Activated CD4-positive, alpha-beta memory T cell treated with anti-CD3 and anti-CD28 coated beads for 36 hours (primary cell): Measurements from ENCODE around the gene CNOT10. TPM values are rescaled to one million over a fixed set of nuclear protein-coding genes. Genes with fewer than 3 reads are reported as not detected.
"Not testable (repeated sequence)": the region's sequence is repeated elsewhere in the genome, so short reads cannot be mapped to it uniquely, and the experiment has no call there.

Experiments used
- CTCF ChIA-PET: fragments of 350-600 bp; sonication (Branson Sonifier 250); formaldehyde crosslinking; loops from one replicate; lab custom pipeline; 2021; ENCODE audit warnings: antibody characterized with exemption, inconsistent platforms; lab: Charles Lee
- POLR2A ChIA-PET: fragments of 350-600 bp; sonication (Branson Sonifier 250); formaldehyde crosslinking; loops from one replicate; lab custom pipeline; 2021; ENCODE audit warnings: antibody characterized with exemption; lab: Charles Lee
- DNase-seq: peaks from one replicate; pipeline ENCODE4 v3.0.0-alpha.2; 2020
- H3K27ac Mint-ChIP-seq: one replicate; pipeline ENCODE4 v1.8.0; 2021; ENCODE audit warnings: mixed read lengths
- H3K27me3 Mint-ChIP-seq: one replicate; pipeline ENCODE4 v1.8.0; 2021; ENCODE audit warnings: mixed read lengths
- H3K36me3 Mint-ChIP-seq: one replicate; pipeline ENCODE4 v1.8.0; 2021; ENCODE audit warnings: mixed read lengths
- H3K4me1 Mint-ChIP-seq: one replicate; pipeline ENCODE4 v1.8.0; 2021; ENCODE audit warnings: low read depth, mixed read lengths
- H3K4me3 Mint-ChIP-seq: one replicate; pipeline ENCODE4 v1.8.0; 2021; ENCODE audit warnings: mild to moderate bottlenecking, mixed read lengths
- H3K9me3 Mint-ChIP-seq: one replicate; pipeline ENCODE4 v1.8.0; 2021; ENCODE audit warnings: mixed read lengths
- intact Hi-C: fragments of 100-400 bp; cut with micrococcal nuclease; formaldehyde crosslinking; loops from one replicate; pipeline ENCODE4 v1.15.1; 2023
- total RNA-seq, 2 experiments: library from RNA; stranded (reverse); gene quantifications; one replicate each; pipeline ENCODE4 v1.2.3, GENCODE V29; 2021

CNOT10 gene
- total RNA-seq, 2 experiments from 2014 or later, result 52.4 to 54.7 TPM

DNA sequence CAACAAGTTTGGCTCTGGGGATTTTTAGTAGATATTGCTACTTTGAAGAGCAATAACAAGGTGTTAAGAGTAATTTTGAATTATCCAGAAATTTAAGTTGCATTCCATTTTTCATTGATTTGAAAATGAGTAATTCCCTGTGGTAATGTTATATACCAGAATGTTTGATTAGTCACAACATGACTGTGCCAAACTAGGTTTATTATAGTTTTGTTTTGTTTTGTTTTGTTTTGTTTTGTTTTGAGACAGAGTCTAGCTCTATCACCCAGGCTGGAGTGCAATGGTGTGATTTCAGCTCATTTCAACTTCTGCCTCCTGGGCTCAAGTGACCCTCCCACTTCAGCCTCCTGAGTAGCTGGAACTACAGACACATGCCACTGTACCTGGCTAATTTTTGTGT, 40.7 kb downstream of the CNOT10 start:
- peaks cover 24% of the 10 kb centered on the region for H3K36me3 Mint-ChIP-seq
- no peak overlapping the region for H3K4me3 Mint-ChIP-seq
- H3K4me1 Mint-ChIP-seq, result no peaks in the 10 kb centered on the region
- H3K9me3 Mint-ChIP-seq, result no peaks in the 10 kb centered on the region
- no peak overlapping the region for H3K27ac Mint-ChIP-seq
- intact Hi-C loops, result no loop called here
- ChIA-PET CTCF (no interaction called here), POLR2A (no interaction called here)
- H3K27me3 Mint-ChIP-seq, result no peaks in the 10 kb centered on the region
- DNase-seq, result no peak

DNA sequence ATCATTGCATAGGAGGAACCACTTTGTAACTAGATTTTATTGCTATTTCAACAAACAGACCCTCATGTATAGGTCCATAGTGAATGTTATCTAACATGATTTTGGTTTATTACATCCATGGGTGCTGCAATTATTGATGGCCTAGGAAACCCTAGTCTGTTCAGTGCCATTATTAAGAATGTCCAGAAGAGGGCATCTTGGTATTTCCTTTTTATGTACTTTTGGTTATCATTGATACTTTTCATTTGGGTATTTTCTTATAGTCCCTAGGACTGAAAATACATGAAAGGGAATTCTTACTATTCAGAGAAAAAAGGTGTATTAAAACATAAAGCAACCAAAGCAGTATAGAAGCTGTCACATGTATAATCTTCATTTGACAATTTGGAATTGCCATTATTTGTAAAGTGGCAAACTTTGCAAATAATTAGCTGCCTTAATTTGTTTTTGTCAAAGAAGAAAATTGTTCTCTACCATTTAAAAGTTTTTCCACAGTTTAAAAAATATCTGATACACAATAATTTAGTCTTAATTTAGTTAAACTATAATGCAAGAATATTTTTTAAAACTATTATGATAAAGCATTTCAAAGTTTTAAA, 48.7 kb downstream of the CNOT10 start:
- ChIA-PET POLR2A (no interaction called here), CTCF (interaction anchor here (0.7 to 1.1 kb wide), 6 partner anchors 19 to 208 kb away, joined by 3 to 6 read pairs (median 4); no protein-coding TSS in a partner anchor)
- intact Hi-C loops, result loop anchor here (1.0 to 10.0 kb wide), 2 partner anchors 171 to 201 kb away; no protein-coding TSS in a partner anchor
- H3K4me3 Mint-ChIP-seq, result no peak overlapping the region
- H3K27me3 Mint-ChIP-seq, result no peaks in the 10 kb centered on the region
- DNase-seq, result no peak
- H3K9me3 Mint-ChIP-seq, result no peaks in the 10 kb centered on the region
- H3K27ac Mint-ChIP-seq, result no peak overlapping the region
- no peaks in the 10 kb centered on the region for H3K4me1 Mint-ChIP-seq
- H3K36me3 Mint-ChIP-seq, result peaks cover 17% of the 10 kb centered on the region

DNA sequence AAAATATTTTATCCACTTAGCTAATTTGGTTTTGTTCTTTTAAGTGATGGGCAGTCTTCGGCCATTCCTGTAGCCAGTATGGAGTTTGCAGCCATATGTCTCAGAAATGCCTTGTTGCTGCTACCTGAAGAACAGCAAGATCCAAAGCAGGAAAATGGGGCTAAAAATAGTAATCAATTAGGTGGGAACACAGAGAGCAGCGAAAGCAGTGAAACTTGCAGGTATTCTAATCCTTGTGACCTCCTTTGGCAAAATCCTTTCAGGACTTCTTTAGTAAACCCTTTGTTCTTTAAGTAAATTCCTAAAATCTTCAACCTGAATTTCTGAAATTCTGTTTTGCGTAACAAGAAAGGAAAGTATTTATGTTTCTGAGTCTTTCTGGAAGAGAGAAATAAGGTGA, 49.8 kb downstream of the CNOT10 start:
- no peak overlapping the region for H3K4me3 Mint-ChIP-seq
- POLR2A ChIA-PET, result no interaction called here
- H3K27ac Mint-ChIP-seq, result no peak overlapping the region
- H3K36me3 Mint-ChIP-seq, result peaks cover 20% of the 10 kb centered on the region
- intact Hi-C loops, result loop anchor here (10.0 kb wide), 1 partner anchor 170 kb away; no protein-coding TSS in a partner anchor
- H3K9me3 Mint-ChIP-seq, result no peaks in the 10 kb centered on the region
- CTCF ChIA-PET, result interaction anchor here (1.0 to 3.0 kb wide), 3 partner anchors 18 to 169 kb away, joined by 3 to 10 read pairs (median 4); no protein-coding TSS in a partner anchor
- H3K27me3 Mint-ChIP-seq, result no peaks in the 10 kb centered on the region
- no peaks in the 10 kb centered on the region for H3K4me1 Mint-ChIP-seq
- no peak for DNase-seq

- H3K27me3 Mint-ChIP-seq, H3K27ac Mint-ChIP-seq, H3K4me1 Mint-ChIP-seq, CTCF ChIA-PET, H3K9me3 Mint-ChIP-seq, H3K4me3 Mint-ChIP-seq, DNase-seq, POLR2A ChIA-PET, intact Hi-C loops: not testable (repeated sequence)
- H3K36me3 Mint-ChIP-seq, result peaks cover 17% of the 10 kb centered on the region
Measured at GRCh38 chr3:32743470-32743869, 58.5 kb downstream of the CNOT10 start.

DNA sequence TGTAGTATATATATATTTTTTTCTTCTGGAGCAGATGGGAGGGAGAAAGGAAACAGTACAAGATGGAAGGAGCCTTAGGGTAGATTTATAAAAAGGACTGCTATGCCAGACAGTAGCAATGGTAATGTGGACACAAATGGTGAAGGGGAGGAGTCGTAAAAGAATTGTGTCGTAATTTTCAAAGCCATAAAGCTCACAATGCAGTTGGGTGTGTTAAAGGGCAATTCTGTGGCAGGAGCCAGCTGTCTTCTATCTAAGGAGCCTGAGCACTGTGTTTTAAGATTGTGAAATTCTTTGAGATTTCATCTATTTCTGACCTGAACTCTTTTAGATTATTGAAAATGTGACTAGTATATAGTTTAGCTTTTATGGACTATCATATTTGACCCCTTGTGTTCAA, 58.9 kb downstream of the CNOT10 start:
- Mint-ChIP-seq H3K9me3 (no peaks in the 10 kb centered on the region), H3K4me3 (no peak overlapping the region), H3K36me3 (peaks cover 14% of the 10 kb centered on the region), H3K27me3 (no peaks in the 10 kb centered on the region), H3K27ac (no peak overlapping the region), H3K4me1 (no peaks in the 10 kb centered on the region)
- DNase-seq, result no peak
- ChIA-PET POLR2A (no interaction called here), CTCF (no interaction called here)
- intact Hi-C loops, result no loop called here

- POLR2A ChIA-PET, result no interaction called here
- Mint-ChIP-seq H3K9me3 (no peaks in the 10 kb centered on the region), H3K27me3 (no peaks in the 10 kb centered on the region), H3K4me1 (no peaks in the 10 kb centered on the region), H3K36me3 (peaks cover 12% of the 10 kb centered on the region), H3K4me3 (no peak overlapping the region), H3K27ac (no peak overlapping the region)
- CTCF ChIA-PET, result no interaction called here
- no peak for DNase-seq
- intact Hi-C loops, result no loop called here
Measured at GRCh38 chr3:32751377-32751776, 66.4 kb downstream of the CNOT10 start.

- Mint-ChIP-seq H3K4me1 (peaks cover 4% of the 10 kb centered on the region), H3K4me3 (no peak overlapping the region), H3K27ac (no peak overlapping the region), H3K27me3 (no peaks in the 10 kb centered on the region), H3K9me3 (no peaks in the 10 kb centered on the region), H3K36me3 (peaks cover 18% of the 10 kb centered on the region)
- ChIA-PET CTCF (interaction anchor here (1.0 kb wide), 1 partner anchor 178 kb away, joined by 3 read pairs; no protein-coding TSS in a partner anchor), POLR2A (no interaction called here)
- intact Hi-C loops, result no loop called here
- no peak for DNase-seq
Measured at GRCh38 chr3:32755761-32756160, 70.8 kb downstream of the CNOT10 start.

- Mint-ChIP-seq H3K36me3 (peaks cover 22% of the 10 kb centered on the region), H3K4me1 (peaks cover 4% of the 10 kb centered on the region), H3K27me3 (no peaks in the 10 kb centered on the region), H3K4me3 (no peak overlapping the region), H3K9me3 (no peaks in the 10 kb centered on the region), H3K27ac (no peak overlapping the region)
- ChIA-PET POLR2A (no interaction called here), CTCF (no interaction called here)
- intact Hi-C loops, result no loop called here
- no peak for DNase-seq
Measured at GRCh38 chr3:32757618-32758374, 72.8 kb downstream of the CNOT10 start.

DNA sequence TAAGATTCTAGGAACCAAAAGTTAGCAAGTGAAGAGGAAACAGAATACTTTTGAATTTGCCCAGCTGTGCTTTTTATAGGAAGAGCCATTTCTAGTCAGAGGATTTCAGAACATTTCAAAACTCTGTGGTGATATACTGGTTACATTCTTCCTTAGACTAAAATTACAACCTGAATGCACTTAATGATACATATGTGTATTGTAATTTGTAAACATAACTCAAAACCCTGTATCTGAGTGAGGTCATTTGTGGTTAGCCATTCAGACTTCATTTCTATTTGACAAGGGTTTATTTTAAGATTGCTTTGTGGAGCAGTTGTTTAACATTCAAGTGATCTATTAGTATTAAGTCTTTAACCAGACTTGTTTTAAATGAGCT, 73.4 kb downstream of the CNOT10 start:
- Mint-ChIP-seq H3K4me1 (peaks cover 4% of the 10 kb centered on the region), H3K27ac (no peak overlapping the region), H3K4me3 (no peak overlapping the region), H3K9me3 (no peaks in the 10 kb centered on the region), H3K36me3 (peaks cover 20% of the 10 kb centered on the region), H3K27me3 (no peaks in the 10 kb centered on the region)
- intact Hi-C loops, result no loop called here
- POLR2A ChIA-PET, result no interaction called here
- DNase-seq, result no peak
- CTCF ChIA-PET, result no interaction called here

DNA sequence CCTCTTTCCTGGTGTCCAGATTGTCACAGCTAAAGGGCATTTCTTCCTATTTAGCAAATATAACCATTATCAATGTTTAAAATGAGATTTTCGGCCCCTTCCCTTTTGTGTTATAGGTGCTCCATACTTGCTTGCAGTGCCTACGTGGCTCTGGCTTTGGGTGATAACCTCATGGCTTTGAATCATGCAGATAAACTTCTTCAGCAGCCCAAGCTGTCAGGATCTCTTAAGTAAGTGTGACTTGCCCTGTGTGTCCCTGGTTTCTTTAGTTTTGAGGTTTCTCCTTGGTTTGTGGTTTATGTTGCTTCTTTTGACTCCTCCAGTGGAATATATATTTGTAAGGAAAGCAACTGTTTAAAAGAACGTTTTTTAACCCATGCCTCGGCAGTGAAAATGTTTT, 74.4 kb downstream of the CNOT10 start:
- intact Hi-C loops, result no loop called here
- ChIA-PET CTCF (no interaction called here), POLR2A (no interaction called here)
- no peak for DNase-seq
- Mint-ChIP-seq H3K4me3 (no peak overlapping the region), H3K27me3 (no peaks in the 10 kb centered on the region), H3K4me1 (peaks cover 4% of the 10 kb centered on the region), H3K36me3 (peaks cover 18% of the 10 kb centered on the region), H3K9me3 (no peaks in the 10 kb centered on the region), H3K27ac (no peak overlapping the region)

- no peak for DNase-seq
- Mint-ChIP-seq H3K4me3 (no peak overlapping the region), H3K27ac (no peak overlapping the region), H3K9me3 (no peaks in the 10 kb centered on the region), H3K27me3 (no peaks in the 10 kb centered on the region), H3K36me3 (peaks cover 33% of the 10 kb centered on the region), H3K4me1 (no peaks in the 10 kb centered on the region)
- CTCF ChIA-PET, result no interaction called here
- POLR2A ChIA-PET, result no interaction called here
- intact Hi-C loops, result no loop called here
Measured at GRCh38 chr3:32764481-32764880, 79.5 kb downstream of the CNOT10 start.

- Mint-ChIP-seq H3K27me3 (peaks cover 13% of the 10 kb centered on the region), H3K9me3 (no peaks in the 10 kb centered on the region), H3K36me3 (peaks cover 9% of the 10 kb centered on the region), H3K27ac (no peak overlapping the region), H3K4me3 (no peak overlapping the region), H3K4me1 (peaks cover 10% of the 10 kb centered on the region)
- ChIA-PET POLR2A (interaction anchor here (0.7 kb wide), 1 partner anchor 579 kb away, joined by 3 read pairs; no protein-coding TSS in a partner anchor), CTCF (no interaction called here)
- DNase-seq, result peak; percentile 48
- intact Hi-C loops, result no loop called here
Measured at GRCh38 chr3:32778389-32778788, 93.4 kb downstream of the CNOT10 start.
